HEK293 (cell line): ENCODE data around the gene CILP.

Source experiments
- CTCF ChIA-PET: fragments of 350-600 bp; formaldehyde crosslinking; extraction: SDS; loops from one replicate; lab custom pipeline; 2021; ENCODE audit warnings: antibody characterized with exemption; lab: Yijun Ruan, JAX
- POLR2A ChIA-PET: fragments of 300-600 bp; formaldehyde crosslinking; extraction: SDS; loops from one replicate; lab custom pipeline; 2020; ENCODE audit warnings: antibody characterized with exemption, inconsistent platforms; lab: Yijun Ruan, JAX
- H3K27ac ChIP-seq: fragments of 200-500 bp; sonication (Bioruptor generic); 2 replicates; pipeline ENCODE4 v1.5.1; 2014; ENCODE audit warnings: low read depth, low read length, control low read depth, inconsistent platforms; ENCODE audit errors: extremely low read depth
- H3K36me3 ChIP-seq, 2 experiments: fragments of 200-500 bp in 1 of 2; sonication (Bioruptor generic) in 1 of 2; 1 replicate in 1 of 2; 2 replicates in 1 of 2; pipeline ENCODE4 v1.5.1; 2014 to 2017; ENCODE audit warnings: inconsistent platforms in 2 of 2, low read length in 2 of 2; ENCODE audit not compliant: control insufficient read depth in 2 of 2, insufficient read depth in 1 of 2
- H3K4me1 ChIP-seq: fragments of 200-500 bp; sonication (Bioruptor generic); 2 replicates; pipeline ENCODE4 v1.5.1; 2014; ENCODE audit warnings: mild to moderate bottlenecking, low read length, inconsistent platforms; ENCODE audit not compliant: control insufficient read depth, insufficient read depth
- H3K4me3 ChIP-seq: 2 replicates; pipeline ENCODE4 v1.5.1; 2011; ENCODE audit warnings: low read depth, mild to moderate bottlenecking, control low read depth, low read length, moderate library complexity
- H3K9me3 ChIP-seq: fragments of 200-500 bp; sonication (Bioruptor generic); 2 replicates; pipeline ENCODE4 v1.5.1; 2014; ENCODE audit warnings: low read depth, low read length, inconsistent platforms; ENCODE audit not compliant: control insufficient read depth, insufficient read depth
- CTCF ChIP-seq: fragments of 450-650 bp; formaldehyde crosslinking; IDR thresholded peaks from 2 replicates; pipeline ENCODE4 v1.5.1; 2016; ENCODE audit warnings: missing biosample characterization, missing genetic modification characterization
- FEZF1 ChIP-seq: fragments of 450-650 bp; formaldehyde crosslinking; IDR thresholded peaks from 2 replicates; pipeline ENCODE4 v1.5.1; 2016; ENCODE audit warnings: missing biosample characterization, missing genetic modification characterization
- GLIS1 ChIP-seq: fragments of 450-650 bp; formaldehyde crosslinking; IDR thresholded peaks from 2 replicates; pipeline ENCODE4 v1.5.1; 2016; ENCODE audit warnings: missing biosample characterization, missing genetic modification characterization
- MEIS1 ChIP-seq: sonication (generic); formaldehyde crosslinking; IDR thresholded peaks from 2 replicates; pipeline ENCODE4 v1.8.1; 2022; ENCODE audit warnings: missing genetic modification reagents, mild to moderate bottlenecking, borderline replicate concordance
- OVOL3 ChIP-seq: fragments of 450-650 bp; formaldehyde crosslinking; IDR thresholded peaks from 2 replicates; pipeline ENCODE4 v1.5.1; 2016; ENCODE audit warnings: missing biosample characterization, missing genetic modification characterization
- PATZ1 ChIP-seq: fragments of 450-650 bp; formaldehyde crosslinking; IDR thresholded peaks from 2 replicates; pipeline ENCODE4 v1.5.1; 2016; ENCODE audit warnings: missing biosample characterization, missing genetic modification characterization
- PRDM1 ChIP-seq: fragments of 450-650 bp; formaldehyde crosslinking; IDR thresholded peaks from 2 replicates; pipeline ENCODE4; 2016; ENCODE audit warnings: missing biosample characterization, missing genetic modification characterization
- REPIN1 ChIP-seq: fragments of 450-650 bp; formaldehyde crosslinking; IDR thresholded peaks from 2 replicates; pipeline ENCODE4 v1.5.1; 2017; ENCODE audit warnings: missing biosample characterization, missing genetic modification characterization, low read depth
- SETDB1 ChIP-seq: IDR thresholded peaks from one replicate; pipeline ENCODE4 v1.6.1; 2017; ENCODE audit warnings: mild to moderate bottlenecking, low read length, moderate library complexity, mixed read lengths; ENCODE audit not compliant: insufficient read length
- SP3 ChIP-seq: fragments of 450-650 bp; formaldehyde crosslinking; IDR thresholded peaks from 2 replicates; pipeline ENCODE4 v1.5.1; 2016; ENCODE audit warnings: missing biosample characterization, missing genetic modification characterization
- YY2 ChIP-seq: fragments of 450-650 bp; formaldehyde crosslinking; IDR thresholded peaks from 2 replicates; pipeline ENCODE4 v1.5.1; 2016; ENCODE audit warnings: missing biosample characterization, missing genetic modification characterization
- ZBTB48 ChIP-seq: fragments of 450-650 bp; formaldehyde crosslinking; IDR thresholded peaks from 2 replicates; pipeline ENCODE4 v1.5.1; 2016; ENCODE audit warnings: missing biosample characterization, missing genetic modification characterization
- ZBTB8A ChIP-seq: fragments of 450-650 bp; formaldehyde crosslinking; IDR thresholded peaks from 2 replicates; pipeline ENCODE4 v1.5.1; 2016; ENCODE audit warnings: missing biosample characterization, missing genetic modification characterization
- ZNF148 ChIP-seq: fragments of 450-650 bp; formaldehyde crosslinking; IDR thresholded peaks from 2 replicates; pipeline ENCODE4 v1.5.0; 2017; ENCODE audit warnings: missing biosample characterization, missing genetic modification characterization, borderline replicate concordance
- ZNF221 ChIP-seq: fragments of 450-650 bp; formaldehyde crosslinking; IDR thresholded peaks from 2 replicates; pipeline ENCODE4 v1.5.1; 2017; ENCODE audit warnings: missing biosample characterization, missing genetic modification characterization, borderline replicate concordance
- ZNF239 ChIP-seq: fragments of 450-650 bp; formaldehyde crosslinking; IDR thresholded peaks from 2 replicates; pipeline ENCODE4 v1.5.1; 2016; ENCODE audit warnings: missing biosample characterization, missing genetic modification characterization
- ZNF274 ChIP-seq, 2 experiments: fragments of 200-500 bp in 1 of 2; fragments of 450-650 bp in 1 of 2; sonication (Bioruptor generic) in 1 of 2; formaldehyde crosslinking in 1 of 2; IDR thresholded peaks; 2 replicates each; pipeline versions ENCODE4 v1.5.1 to v1.6.1; 2014 to 2016; ENCODE audit warnings: borderline replicate concordance in 1 of 2, inconsistent platforms in 1 of 2, low read length in 1 of 2, missing biosample characterization in 1 of 2, missing genetic modification characterization in 1 of 2
- ZNF341 ChIP-seq: fragments of 450-650 bp; formaldehyde crosslinking; IDR thresholded peaks from 2 replicates; pipeline ENCODE4; 2016; ENCODE audit warnings: low read depth, missing biosample characterization, missing genetic modification characterization
- ZNF366 ChIP-seq: fragments of 450-650 bp; formaldehyde crosslinking; conservative IDR thresholded peaks from 2 replicates; pipeline ENCODE4 v1.5.1; 2016; ENCODE audit warnings: missing biosample characterization, missing genetic modification characterization
- ZNF473 ChIP-seq: fragments of 450-650 bp; formaldehyde crosslinking; IDR thresholded peaks from 2 replicates; pipeline ENCODE4 v1.5.1; 2017; ENCODE audit warnings: missing biosample characterization, missing genetic modification characterization
- ZNF544 ChIP-seq: fragments of 450-650 bp; formaldehyde crosslinking; IDR thresholded peaks from 2 replicates; pipeline ENCODE4 v1.5.0; 2017; ENCODE audit warnings: missing biosample characterization, missing genetic modification characterization
- ZNF600 ChIP-seq: fragments of 450-650 bp; formaldehyde crosslinking; IDR thresholded peaks from 2 replicates; pipeline ENCODE4 v1.5.1; 2016; ENCODE audit warnings: missing biosample characterization, missing genetic modification characterization
- ZNF654 ChIP-seq: fragments of 450-650 bp; formaldehyde crosslinking; IDR thresholded peaks from 2 replicates; pipeline ENCODE4 v1.5.1; 2016; ENCODE audit warnings: low read depth, missing biosample characterization, missing genetic modification characterization
- ZNF658 ChIP-seq: fragments of 450-650 bp; formaldehyde crosslinking; IDR thresholded peaks from 2 replicates; pipeline ENCODE4; 2016; ENCODE audit warnings: missing biosample characterization, missing genetic modification characterization
- ZNF670 ChIP-seq: fragments of 450-650 bp; formaldehyde crosslinking; IDR thresholded peaks from 2 replicates; pipeline ENCODE4 v1.5.1; 2016; ENCODE audit warnings: missing biosample characterization, missing genetic modification characterization, low read depth
- ZNF692 ChIP-seq: fragments of 450-650 bp; formaldehyde crosslinking; IDR thresholded peaks from 2 replicates; pipeline ENCODE4 v1.5.1; 2016; ENCODE audit warnings: missing biosample characterization, missing genetic modification characterization
- ZNF785 ChIP-seq: fragments of 450-650 bp; formaldehyde crosslinking; IDR thresholded peaks from 2 replicates; pipeline ENCODE4 v1.5.1; 2016; ENCODE audit warnings: missing biosample characterization, missing genetic modification characterization

The CILP gene

GRCh38 chr15:65192016-65192415 lies 19.3 kb downstream of the CILP start:
- H3K9me3 ChIP-seq = no peaks in the 10 kb centered on the region
- H3K36me3 ChIP-seq = no peaks in the 10 kb centered on the region
- CTCF ChIA-PET = interaction anchor here (1.0 kb wide), 1 partner anchor 106 kb away, joined by 3 read pairs; no protein-coding TSS in a partner anchor
- no peak overlapping the region for H3K27ac ChIP-seq
- no peaks in the 10 kb centered on the region for H3K4me1 ChIP-seq
- no peak for TF ChIP-seq ZNF654 (tag by site-specific recombination)
- TF ChIP-seq FEZF1 (tag by site-specific recombination) = no peak
- no peak for TF ChIP-seq ZNF148
- TF ChIP-seq SETDB1 = no peak
- TF ChIP-seq ZNF785 (tag by site-specific recombination) = no peak
- no peak for TF ChIP-seq ZNF658 (tag by site-specific recombination)
- no peak for TF ChIP-seq REPIN1 (tag by site-specific recombination)
- no peak for TF ChIP-seq ZNF341
- TF ChIP-seq OVOL3 (tag by site-specific recombination) = no peak
- TF ChIP-seq ZNF239 (tag by site-specific recombination) = no peak
- TF ChIP-seq ZNF221 (tag by site-specific recombination) = no peak
- no peak for TF ChIP-seq ZBTB8A (tag by site-specific recombination)
- TF ChIP-seq ZNF692 (tag by site-specific recombination) = no peak
- no peak for TF ChIP-seq ZNF600 (tag by site-specific recombination)
- no peak for TF ChIP-seq ZNF274 (IDR thresholded peaks at IDR 0.05; ENCODE audit: low read length)
- TF ChIP-seq ZNF274 (tag by site-specific recombination; IDR thresholded peaks at IDR 0.05; ENCODE audit: borderline replicate concordance) = no peak
- no peak overlapping the region for H3K4me3 ChIP-seq
- POLR2A ChIA-PET = no interaction called here

- no peak overlapping the region for H3K27ac ChIP-seq
- H3K36me3 ChIP-seq = no peaks in the 10 kb centered on the region
- H3K4me1 ChIP-seq = no peaks in the 10 kb centered on the region
- H3K9me3 ChIP-seq = no peaks in the 10 kb centered on the region
- ChIA-PET POLR2A (no interaction called here), CTCF (interaction anchor here (0.8 to 2.1 kb wide), 4 partner anchors 81 to 196 kb away, joined by 3 to 8 read pairs (median 5); partner anchors contain the start of gene PARP16)
- peak; percentile 44; the same call in 1 of the 2 replicates for TF ChIP-seq ZBTB48 (tag by site-specific recombination)
- TF ChIP-seq PATZ1 (tag by site-specific recombination) = peak; percentile 26; the same call in 1 of the 2 replicates
- TF ChIP-seq SP3 = no peak
- no peak for TF ChIP-seq MEIS1 (CRISPR knock-in tag)
- TF ChIP-seq ZNF544 (tag by site-specific recombination) = no peak
- TF ChIP-seq GLIS1 (tag by site-specific recombination) = peak; percentile 47; the same call in 1 of the 2 replicates
- no peak for TF ChIP-seq YY2 (tag by site-specific recombination)
- TF ChIP-seq ZNF670 = no peak
- no peak for TF ChIP-seq PRDM1
- peak; percentile 92 for TF ChIP-seq ZNF654 (tag by site-specific recombination)
- TF ChIP-seq CTCF = peak; percentile 16; the same call in 1 of the 2 replicates
- TF ChIP-seq ZNF473 (tag by site-specific recombination) = no peak
- TF ChIP-seq ZNF366 (tag by site-specific recombination) = no peak
- H3K4me3 ChIP-seq = no peak overlapping the region
Observed at GRCh38 chr15:65189102-65189740, 22.1 kb downstream of the CILP start.
